NCI-H82 (cell line): ENCODE results near the gene SLC24A1.
A peak's percentile ranks its signal among the peaks of the same experiment; 100 is the strongest.

ENCODE experiments used
- DNase-seq: peaks from one replicate; lab custom pipeline; 2025; lab: John Stamatoyannopoulos, UW

The SLC24A1 gene

GRCh38 chr15:65618560-65619109, 3.1 kb upstream of the SLC24A1 start:
- no peak for DNase-seq

GRCh38 chr15:65619626-65620290, 2.0 kb upstream of the SLC24A1 start:
- DNase-seq, result peak; percentile 64

GRCh38 chr15:65620833-65621232, 905 bp upstream of the SLC24A1 start:
- DNase-seq, result no peak

GRCh38 chr15:65623103-65623502, 1.4 kb downstream of the SLC24A1 start:
- no peak for DNase-seq

GRCh38 chr15:65626856-65627255, 5.1 kb downstream of the SLC24A1 start:
- peak; percentile 12 for DNase-seq

- DNase-seq, result no peak
These were observed 7.8 kb downstream of the SLC24A1 start for GRCh38 chr15:65629548-65629947.

GRCh38 chr15:65630760-65631159, 9.0 kb downstream of the SLC24A1 start:
- DNase-seq, result no peak

GRCh38 chr15:65631503-65631902, 9.8 kb downstream of the SLC24A1 start:
- DNase-seq, result no peak

- DNase-seq, result peak; percentile 88
These were observed 11.1 kb downstream of the SLC24A1 start for GRCh38 chr15:65632780-65633375.

- DNase-seq, result no peak
These were observed 12.0 kb downstream of the SLC24A1 start for GRCh38 chr15:65633752-65634151.

- DNase-seq, result no peak
These were observed 12.6 kb downstream of the SLC24A1 start for GRCh38 chr15:65634356-65634755.

- DNase-seq, result no peak
These were observed 16.4 kb downstream of the SLC24A1 start for GRCh38 chr15:65638109-65638508.

GRCh38 chr15:65638681-65639089, 16.9 kb downstream of the SLC24A1 start:
- peak; percentile 91 for DNase-seq

GRCh38 chr15:65639509-65639908, 17.8 kb downstream of the SLC24A1 start:
- DNase-seq, result no peak

GRCh38 chr15:65641768-65642475, 20.2 kb downstream of the SLC24A1 start:
- DNase-seq, result peak; percentile 95

GRCh38 chr15:65642594-65642993, 20.9 kb downstream of the SLC24A1 start:
- no peak for DNase-seq

- no peak for DNase-seq
These were observed 22.5 kb downstream of the SLC24A1 start for GRCh38 chr15:65644282-65644681.

GRCh38 chr15:65645392-65645791, 23.7 kb downstream of the SLC24A1 start:
- no peak for DNase-seq

GRCh38 chr15:65646486-65646885, 24.7 kb downstream of the SLC24A1 start:
- DNase-seq, result no peak

GRCh38 chr15:65650312-65651041, 28.7 kb downstream of the SLC24A1 start:
- DNase-seq, result no peak

GRCh38 chr15:65651042-65651322, 29.2 kb downstream of the SLC24A1 start:
- no peak for DNase-seq
